Fibroblast of gingiva (primary cell): ENCODE measurements around the gene RLF.

Experiments
- DNase-seq: peaks from one replicate; pipeline ENCODE4 v3.0.0-alpha.2; 2011; ENCODE audit warnings: low read depth

RLF gene, protein sequence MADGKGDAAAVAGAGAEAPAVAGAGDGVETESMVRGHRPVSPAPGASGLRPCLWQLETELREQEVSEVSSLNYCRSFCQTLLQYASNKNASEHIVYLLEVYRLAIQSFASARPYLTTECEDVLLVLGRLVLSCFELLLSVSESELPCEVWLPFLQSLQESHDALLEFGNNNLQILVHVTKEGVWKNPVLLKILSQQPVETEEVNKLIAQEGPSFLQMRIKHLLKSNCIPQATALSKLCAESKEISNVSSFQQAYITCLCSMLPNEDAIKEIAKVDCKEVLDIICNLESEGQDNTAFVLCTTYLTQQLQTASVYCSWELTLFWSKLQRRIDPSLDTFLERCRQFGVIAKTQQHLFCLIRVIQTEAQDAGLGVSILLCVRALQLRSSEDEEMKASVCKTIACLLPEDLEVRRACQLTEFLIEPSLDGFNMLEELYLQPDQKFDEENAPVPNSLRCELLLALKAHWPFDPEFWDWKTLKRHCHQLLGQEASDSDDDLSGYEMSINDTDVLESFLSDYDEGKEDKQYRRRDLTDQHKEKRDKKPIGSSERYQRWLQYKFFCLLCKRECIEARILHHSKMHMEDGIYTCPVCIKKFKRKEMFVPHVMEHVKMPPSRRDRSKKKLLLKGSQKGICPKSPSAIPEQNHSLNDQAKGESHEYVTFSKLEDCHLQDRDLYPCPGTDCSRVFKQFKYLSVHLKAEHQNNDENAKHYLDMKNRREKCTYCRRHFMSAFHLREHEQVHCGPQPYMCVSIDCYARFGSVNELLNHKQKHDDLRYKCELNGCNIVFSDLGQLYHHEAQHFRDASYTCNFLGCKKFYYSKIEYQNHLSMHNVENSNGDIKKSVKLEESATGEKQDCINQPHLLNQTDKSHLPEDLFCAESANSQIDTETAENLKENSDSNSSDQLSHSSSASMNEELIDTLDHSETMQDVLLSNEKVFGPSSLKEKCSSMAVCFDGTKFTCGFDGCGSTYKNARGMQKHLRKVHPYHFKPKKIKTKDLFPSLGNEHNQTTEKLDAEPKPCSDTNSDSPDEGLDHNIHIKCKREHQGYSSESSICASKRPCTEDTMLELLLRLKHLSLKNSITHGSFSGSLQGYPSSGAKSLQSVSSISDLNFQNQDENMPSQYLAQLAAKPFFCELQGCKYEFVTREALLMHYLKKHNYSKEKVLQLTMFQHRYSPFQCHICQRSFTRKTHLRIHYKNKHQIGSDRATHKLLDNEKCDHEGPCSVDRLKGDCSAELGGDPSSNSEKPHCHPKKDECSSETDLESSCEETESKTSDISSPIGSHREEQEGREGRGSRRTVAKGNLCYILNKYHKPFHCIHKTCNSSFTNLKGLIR (N-terminal part only)

DNA sequence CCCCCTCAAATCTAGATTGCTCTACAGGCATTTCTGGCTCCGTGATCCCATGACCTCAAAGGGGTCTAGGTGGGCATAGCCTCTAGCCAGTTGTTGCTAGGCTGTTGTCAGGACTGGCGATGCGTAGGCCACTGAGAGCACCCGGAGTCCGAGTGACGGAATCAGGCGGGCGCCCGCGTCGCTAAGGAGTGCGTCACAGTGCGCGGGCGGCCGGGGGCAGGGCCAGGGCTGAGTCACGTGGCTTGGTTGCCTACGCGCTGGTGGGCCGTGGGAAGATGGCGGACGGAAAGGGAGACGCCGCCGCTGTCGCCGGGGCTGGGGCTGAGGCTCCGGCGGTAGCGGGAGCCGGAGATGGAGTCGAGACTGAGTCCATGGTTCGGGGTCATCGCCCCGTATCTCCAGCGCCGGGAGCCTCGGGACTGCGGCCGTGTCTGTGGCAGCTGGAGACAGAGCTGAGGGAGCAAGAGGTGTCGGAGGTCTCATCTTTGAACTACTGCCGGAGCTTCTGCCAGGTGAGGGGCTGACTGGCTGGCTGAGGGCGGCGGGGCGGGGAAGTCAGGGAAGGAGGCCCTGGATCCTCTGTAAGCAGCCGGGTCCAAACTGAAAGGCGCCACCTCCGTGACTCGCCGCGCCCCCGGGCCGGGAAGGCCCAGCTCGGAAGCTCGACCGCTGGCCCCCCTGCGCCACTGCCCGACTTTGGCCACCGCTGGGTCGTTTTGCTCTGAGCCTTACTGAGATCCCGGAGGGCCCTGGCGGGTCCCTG, at the start of gene RLF:
Gene RLF (plus strand): TSS at position 263 of the 763 bp plus-strand sequence. CDS start 13 bp downstream, at position 276.
- DNase-seq, result peak; percentile 93

DNA sequence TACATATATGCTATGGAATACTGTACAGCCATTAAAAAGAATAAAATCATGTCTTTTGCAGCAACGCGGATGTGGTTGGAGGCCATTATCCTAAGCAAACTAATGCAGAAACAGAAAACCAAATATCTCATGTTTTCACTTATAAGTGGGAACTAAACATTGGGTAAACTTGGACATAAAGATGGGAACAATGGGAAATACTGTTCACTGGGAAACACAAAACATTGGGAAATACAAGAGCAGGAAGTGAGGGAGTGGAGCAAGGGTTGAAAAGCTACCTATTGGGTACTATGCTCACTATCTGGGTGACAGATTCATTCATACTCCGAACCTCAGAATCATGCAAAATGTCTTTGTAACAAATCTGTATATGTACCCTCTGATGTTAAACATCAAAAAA, 46.8 kb upstream of the RLF start:
- no peak for DNase-seq

DNA sequence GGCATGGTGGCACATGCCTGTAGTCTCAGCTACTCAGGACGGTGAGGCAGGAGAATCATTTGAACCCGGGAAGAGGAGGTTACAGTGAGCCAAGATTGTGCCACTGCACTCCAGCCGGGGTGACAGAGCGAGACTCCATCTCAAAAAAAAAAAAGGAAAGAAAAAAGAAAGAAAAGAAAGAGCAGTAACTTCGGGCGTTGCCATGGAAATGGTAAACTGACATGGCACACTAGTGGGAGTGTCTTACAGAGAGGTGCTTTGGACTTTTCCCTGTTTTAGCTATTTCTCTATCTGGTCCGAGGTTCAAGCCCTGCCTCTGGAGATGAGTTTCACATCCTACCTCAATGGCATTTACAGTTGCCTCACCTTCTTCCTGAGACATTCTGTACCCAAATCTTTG, 41.1 kb upstream of the RLF start:
- DNase-seq, result no peak

DNA sequence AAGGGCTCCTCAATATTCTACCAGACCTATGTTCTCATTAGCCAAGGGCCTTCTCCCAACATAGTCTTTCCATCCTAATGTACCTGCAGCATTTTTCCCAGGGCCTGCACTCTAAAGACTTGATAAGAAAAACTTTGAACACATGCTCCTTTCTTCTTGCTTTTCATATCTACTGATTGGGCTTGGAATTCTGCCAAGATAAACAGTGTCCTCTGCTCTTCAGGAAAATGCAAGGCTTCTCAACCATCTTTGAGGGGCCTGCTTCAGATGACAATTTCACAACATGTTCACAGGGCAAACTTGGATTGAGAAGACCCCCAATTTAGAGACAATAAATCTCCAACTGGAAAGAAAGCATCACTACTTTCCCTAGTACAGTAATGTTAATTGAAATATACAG, 38.3 kb upstream of the RLF start:
- DNase-seq, result no peak

DNA sequence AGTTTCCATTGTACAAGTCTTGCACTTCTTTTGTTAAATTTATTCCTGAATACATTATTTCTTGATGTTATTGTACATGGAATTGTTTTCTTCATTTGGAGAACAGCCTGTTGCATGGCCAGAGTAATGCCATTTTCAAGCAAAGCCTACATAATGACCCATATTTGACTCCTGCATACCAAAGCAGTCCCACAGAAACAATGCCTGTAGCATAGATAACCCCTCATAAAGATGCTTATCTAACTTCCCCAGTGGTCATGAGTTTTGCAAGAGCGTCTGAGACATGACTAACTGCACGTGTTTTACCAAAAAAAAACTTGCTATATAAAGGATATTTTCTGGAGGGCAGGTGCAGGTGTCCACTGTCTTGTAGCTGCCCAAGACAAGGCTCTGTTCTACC, 30.3 kb upstream of the RLF start:
- no peak for DNase-seq

DNA sequence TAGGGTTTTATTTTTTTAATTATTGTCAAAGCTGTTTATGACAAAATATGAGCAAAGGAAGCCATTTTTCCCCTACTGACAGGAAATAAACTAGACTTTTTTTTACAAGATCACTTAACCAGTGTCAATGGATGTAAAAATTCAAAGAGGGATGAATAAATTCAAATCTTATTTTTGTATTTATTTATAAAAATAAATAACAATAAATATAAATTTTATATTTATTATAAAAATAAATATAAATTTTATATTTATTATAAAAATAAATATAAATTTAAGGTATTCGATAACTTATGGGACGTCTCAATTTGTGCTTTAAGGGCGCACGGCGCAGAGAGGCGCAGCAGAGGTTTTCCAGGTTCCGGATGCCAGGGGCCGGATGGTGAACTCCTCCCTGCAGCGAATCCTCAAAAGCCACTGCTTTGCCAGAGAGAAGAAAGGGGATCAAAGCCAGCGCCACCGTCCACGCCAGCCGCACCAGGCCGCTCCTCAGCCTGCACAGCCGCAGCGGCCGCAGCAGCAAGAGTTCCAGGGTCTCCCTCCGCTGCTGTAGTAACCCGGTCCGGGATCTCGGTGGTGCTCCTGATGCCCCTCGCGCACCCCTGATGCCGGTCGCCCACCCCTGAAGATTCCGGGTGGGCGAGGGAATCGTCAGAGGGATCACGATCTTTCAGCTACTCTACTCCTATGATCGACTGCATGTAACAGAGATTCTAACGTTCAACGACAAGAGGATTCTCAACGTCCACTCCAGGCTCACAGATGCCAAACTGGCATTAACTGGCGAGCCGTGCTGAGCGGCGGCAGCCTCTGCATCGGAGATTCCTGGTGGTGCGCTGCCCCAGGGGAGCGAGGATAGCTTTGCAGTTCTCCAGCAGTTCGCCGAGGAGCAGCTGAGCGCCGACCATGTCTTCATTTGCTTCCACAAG, 28.5 kb upstream of the RLF start:
- peak; percentile 24 for DNase-seq

DNA sequence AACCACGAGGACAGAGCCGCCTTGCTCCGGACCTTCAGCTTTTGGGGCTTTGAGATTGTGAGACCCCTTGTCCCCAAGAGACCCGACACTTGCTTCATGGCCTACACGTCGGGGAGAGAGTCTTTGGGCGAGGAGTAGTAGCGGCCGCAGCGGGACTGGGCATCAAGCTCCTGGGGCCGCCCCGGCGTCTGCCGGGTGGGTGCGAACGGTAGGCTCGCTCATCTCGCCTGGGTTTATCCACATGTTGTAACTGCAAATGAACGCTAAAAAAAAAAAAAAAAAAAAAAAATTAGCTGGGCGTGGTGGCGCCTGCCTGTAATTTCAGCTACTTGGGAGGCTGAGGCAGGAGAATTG, 27.9 kb upstream of the RLF start:
- DNase-seq, result no peak

DNA sequence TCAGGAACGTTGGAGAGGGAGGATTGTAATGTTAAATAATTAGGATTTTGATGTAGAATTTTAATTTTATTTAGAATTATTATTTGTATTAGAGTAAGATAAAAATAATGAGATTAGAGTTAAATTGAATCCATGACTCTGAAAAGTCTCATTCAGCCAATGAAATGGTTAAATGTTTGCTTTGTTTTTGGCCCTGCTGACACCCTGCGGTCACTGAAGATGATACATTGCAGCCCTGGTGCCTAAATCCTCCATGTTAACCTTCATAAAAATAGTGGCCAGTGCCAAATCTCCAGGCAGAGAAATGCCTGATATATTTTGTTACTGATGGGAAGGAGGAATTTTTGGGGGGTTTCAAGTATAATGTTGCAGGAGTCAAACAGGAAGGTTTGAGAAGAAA, 27.3 kb upstream of the RLF start:
- DNase-seq, result no peak

DNA sequence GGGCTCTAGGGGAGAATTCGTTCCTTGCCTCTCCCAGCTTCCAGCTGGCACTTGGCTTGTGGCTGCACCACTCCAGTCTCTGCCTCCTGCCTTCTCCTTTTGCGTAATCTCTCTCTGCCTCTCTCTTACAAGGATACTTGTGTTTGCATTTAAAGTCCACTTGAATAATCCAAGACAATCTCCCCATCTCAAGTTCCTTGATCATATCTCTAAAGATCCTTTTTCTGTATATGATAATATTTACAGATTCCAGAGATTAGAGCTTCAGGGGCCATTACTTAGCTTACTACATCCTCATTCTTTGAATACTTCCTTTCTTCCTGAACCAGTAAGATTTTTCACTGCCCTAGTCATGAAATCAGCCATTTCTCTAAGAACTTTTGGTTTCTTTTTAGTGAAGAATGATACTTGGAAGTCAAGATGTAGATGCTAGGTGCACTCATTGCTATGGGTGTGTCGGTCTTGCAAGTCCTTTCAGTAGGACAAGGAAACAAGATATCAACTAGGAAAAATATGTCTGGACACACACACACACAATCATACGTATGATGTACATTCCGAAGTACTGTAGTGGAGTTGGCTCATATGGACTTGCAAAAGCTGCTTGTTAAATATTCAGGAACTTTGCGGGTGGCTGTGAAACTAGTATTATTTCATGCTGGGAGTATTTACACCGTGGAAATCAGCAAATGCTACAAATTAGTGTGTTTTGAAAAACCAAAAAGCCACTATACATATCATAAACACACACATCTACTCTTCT, 20.8 kb upstream of the RLF start:
- DNase-seq, result no peak

DNA sequence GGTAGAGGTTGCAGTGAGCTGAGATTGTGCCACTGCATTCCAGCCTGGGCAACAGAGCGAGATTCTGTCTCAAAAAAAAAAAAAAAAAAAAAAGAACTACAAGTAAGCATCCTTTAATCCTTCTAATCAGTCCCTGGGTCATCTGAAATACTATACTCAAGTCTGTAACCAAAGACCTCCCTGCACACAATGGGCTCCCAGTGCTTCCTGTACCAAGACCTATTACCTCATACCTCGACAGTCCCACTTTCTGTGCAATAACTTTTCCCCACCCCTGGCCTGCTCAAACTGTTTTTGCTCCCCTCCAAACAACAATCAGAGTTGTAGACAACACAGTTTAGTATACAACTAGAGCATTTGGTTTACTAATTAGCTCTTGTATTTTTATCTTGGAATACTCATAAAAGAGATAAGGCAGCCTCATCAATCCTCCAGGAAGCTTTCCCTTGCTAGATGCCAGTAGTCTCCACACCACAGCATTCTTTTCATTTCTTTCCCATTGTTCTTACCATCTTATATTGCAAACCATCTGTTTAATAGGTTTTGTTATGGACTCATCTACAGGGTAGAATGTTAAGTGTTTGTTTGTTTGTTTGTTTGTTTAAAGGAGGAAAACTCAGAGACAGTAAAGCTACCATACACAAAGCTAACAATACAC, 19.2 kb upstream of the RLF start:
- DNase-seq, result no peak

DNA sequence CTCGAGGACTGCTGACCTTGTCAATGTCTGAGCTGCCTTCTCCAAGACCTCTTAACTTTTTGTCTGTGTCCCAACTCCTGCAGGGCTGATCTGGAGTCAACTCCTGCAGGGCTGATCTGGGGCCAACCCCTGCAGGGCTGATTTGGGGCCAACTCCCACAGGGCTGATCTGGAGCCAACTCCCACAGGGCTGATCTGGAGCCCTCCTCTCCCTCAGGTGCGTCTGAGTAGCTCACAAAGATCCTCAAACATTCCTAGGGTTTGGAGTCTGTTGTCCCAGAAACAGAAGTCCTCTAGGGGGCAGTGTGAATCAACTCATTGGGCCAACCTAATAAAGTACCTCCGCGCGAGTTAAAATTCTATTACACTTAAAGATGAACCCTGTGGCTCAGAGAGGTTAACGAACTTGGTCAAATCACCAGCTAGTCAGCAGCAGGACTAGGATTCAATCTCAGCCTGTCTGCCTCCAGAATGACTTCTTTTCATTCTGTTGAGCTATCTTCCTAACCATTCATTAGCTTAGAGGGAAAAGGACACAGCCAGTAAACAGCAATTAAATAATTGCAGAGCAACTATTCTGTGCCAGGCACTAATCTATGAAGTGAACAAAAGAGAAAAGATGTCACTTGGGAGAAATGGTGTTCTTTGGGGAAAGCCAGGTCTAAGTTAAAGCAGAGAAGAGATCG, 17.2 kb upstream of the RLF start:
- DNase-seq, result peak; percentile 50

DNA sequence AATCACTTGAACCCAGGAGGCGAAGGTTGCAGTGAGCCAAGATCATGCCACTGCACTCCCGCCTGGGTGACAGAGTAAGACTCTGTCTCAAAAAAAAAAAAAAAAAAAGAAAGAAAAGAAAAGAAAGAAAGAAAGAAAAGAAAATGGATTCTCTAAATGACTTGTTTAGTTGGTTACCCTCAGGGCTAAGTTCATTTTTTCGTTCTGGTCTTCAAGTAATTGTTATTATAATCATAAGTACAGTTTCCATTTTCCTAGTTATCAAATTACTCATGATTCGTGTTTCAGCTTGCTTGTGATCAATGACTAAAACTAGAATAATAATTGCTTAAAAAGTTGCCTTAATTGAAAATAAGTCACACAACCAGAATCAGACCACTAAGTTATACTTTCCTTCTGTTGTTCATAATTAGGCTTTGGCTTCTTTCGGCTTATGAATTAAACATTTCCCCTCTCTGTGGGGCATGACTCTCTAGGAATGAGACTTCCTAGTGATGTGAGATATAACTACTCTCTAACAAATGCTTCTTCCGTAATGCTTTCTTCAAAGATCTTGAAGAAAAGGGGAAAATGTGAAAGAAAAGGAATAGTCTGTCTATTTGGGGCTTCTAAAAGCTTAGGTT, 9.6 kb upstream of the RLF start:
- no peak for DNase-seq

DNA sequence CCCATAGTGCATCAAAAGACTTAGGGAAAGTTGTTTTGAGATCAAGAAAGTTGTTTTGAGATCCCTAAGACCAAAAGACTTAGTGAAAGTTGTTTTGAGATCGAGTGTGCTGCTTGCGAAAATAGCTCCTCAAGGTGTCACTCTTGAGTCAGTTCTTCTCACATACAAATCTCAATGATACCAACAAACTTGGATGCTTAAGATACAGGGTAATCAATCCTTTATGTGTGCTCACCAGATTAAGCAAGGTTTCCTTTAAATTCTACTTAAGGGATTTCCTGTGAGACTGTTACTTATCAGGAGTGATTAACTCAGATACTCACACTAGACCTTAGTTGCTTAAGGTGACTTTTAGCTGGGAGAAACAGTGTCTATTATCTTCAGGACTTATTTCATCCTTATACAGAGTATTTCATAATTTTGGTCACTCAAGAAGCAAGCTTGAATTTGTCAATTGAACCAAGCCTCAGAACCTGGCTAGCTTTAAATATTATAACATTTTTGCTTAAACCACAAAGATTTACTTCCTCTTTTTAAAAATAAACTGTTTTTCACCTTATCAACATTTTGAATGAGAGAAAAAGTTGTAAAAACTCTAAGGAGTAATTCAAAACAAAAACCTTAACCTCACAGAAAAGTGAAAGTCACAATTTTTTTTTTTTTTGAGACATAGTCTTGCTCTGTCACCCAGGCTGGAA, 8.0 kb upstream of the RLF start:
- DNase-seq, result peak; percentile 68

DNA sequence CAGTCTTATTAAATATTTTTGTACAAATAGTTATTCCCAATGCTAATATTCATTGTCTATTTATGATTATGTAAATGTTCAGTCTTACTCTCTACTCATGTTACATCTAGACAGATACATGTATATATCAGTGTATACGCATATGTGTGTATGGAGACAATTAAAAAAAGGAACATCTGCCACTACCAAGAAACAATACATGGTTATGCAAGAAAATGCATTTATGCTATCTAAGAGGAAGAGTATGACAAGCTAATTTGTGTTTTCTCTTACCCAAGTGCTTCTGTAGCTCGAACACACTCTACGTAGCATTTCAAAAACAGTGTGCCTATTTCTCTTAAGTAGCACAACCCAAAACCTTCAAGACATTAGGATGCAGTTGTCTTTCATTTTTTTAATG, 6.1 kb upstream of the RLF start:
- no peak for DNase-seq

DNA sequence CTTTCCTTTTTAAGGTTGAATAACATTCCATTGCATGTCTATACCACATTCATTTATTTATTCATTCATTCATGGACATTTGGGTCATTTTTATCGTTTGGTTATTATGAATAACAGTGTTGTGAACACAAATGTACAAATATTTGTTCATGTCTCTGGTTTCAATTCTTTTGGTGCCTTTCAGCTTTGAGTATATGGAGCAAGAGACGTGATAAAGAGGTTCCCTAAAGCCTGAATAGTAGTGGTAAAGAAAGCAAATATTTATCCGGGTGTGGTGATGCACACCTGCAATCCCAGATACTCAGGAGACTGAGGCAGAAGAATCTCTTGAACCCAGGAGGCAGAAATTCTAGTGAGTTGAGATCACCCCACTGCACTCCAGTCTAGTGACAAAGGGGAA, 5.3 kb upstream of the RLF start:
- no peak for DNase-seq

DNA sequence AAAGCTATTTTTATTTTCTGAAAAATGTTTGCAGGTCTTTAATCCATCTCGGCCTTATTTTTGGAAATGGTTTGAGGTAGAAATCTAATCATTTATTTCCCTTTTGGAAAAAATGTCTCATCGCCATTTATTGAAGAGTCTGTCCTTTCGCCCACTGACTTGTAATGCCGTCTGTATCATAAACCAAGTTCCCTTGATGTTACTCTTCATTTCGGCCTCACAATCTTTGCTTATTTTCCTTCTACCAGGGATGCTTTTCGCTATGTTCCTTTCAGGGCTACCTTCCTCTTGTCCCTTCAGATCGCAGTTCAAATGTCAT, 422 bp upstream of the RLF start:
- DNase-seq, result no peak

DNA sequence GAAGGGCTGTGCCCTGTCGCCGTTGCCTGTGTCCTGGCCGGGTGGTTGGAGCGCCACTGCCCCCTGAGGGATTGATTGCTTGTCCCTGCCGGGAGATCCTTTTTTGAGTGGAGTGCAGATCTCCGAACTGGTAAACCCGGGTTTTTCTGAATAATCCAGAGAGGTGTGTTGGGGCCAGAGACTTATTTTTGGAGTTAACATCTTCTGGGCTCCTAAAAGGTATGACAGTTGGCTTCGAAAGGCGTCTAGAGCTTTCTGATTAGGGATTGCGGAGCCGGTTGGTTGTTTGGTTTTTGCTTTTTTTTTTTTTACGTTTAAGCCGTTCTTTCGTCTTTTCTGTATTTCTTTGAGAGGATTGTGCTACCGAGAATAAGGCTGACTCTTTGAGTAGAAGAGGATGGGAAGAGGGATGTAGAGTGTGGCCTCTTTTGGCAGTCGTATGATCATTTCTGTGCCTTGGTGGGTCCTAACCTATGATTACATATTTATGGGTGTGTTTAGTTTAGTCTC, 756 bp downstream of the RLF start:
- no peak for DNase-seq
